ENCODE measurements around the gene JHY.

The JHY gene

DNA sequence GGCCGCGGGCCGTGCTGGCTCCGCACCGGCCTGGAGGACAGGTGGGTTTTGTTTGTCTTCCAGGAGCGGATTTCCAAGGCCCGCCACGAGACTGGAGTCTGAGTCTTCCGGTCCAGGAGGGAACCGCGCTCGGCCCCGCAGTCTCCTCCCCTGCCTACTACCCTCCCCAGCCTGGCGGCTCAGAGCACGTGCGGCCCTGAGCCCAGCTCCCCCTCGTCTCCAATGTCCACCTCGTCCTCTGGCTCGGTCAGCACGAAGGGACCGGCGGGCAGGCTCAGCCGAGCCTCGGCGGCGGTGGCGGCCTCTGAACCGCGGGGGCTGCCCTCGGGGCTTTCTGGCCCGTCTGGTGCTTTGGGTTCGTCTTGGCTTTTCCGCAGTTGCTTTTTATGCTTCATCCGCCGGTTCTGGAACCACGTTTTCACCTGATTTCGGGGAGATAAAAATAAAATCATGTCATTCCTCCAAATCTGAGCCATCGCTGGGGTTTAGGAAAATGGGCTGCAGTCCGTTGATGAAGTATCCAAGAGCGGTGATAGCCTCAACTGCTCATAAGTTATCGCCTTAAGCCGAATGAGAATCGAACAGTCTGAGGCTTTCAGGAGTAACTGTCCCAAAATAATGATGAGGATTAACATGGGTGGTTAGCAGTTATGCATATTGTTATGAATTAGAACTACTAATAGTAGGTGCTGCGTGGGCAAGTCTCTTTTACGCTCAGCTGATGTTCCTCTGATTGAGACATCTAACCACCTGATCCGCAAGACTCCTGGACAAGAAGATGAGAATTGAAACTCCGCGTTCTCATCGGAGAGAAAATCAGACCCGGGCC, 95.1 kb downstream of the JHY start:
- Histone ChIP-seq H3K9me3 (ENCODE audit: control insufficient read depth in 5 of 5, low read length in 5 of 5) (no peaks in the 10 kb centered on the region), H3K4me3 (ENCODE audit: low read depth in 1 of 5, low read length in 5 of 5) (peak overlapping the region in 1 of 5 donors; percentile 42), H3K9ac (ENCODE audit: low read length in 5 of 5) (no peak overlapping the region), H3K4me1 (ENCODE audit: control insufficient read depth in 5 of 5, insufficient read depth in 5 of 5, low read length in 5 of 5) (peaks cover 0 to 25% (median 16%) of the 10 kb centered on the region in 5 donors), H3K27me3 (ENCODE audit: control insufficient read depth in 5 of 5, insufficient read depth in 4 of 5, low read length in 5 of 5) (peaks cover 42 to 80% (median 67%) of the 10 kb centered on the region in 5 donors), H3K36me3 (ENCODE audit: control insufficient read depth in 5 of 5, insufficient read depth in 5 of 5, low read length in 5 of 5) (no peaks in the 10 kb centered on the region), H3K27ac (ENCODE audit: low read depth, low read length) (no peak overlapping the region)

DNA sequence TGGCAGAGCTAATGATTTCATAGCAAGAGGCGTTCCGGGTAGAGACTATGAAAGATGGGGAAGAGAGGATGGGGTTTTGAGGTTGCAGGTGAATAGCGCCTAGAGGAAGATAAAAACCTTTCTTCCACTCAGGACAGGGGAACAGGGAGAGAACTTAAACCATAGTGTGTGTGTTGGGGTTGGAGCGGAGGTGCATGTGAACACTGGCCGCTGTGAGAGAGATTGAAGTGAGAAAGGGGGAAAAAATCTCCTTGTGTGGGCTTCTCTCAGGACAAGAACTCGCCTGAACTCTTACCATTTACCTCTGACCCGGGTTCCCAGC, 95.7 kb downstream of the JHY start:
- H3K4me3 ChIP-seq (ENCODE audit: low read depth in 1 of 5, low read length in 5 of 5) = no peak overlapping the region
- H3K9ac ChIP-seq (ENCODE audit: low read length in 5 of 5) = no peak overlapping the region
- H3K27ac ChIP-seq (ENCODE audit: low read depth, low read length) = no peak overlapping the region
- no peaks in the 10 kb centered on the region for H3K36me3 ChIP-seq (ENCODE audit: control insufficient read depth in 5 of 5, insufficient read depth in 5 of 5, low read length in 5 of 5)
- no peaks in the 10 kb centered on the region for H3K9me3 ChIP-seq (ENCODE audit: control insufficient read depth in 5 of 5, low read length in 5 of 5)
- peaks cover 0 to 25% (median 16%) of the 10 kb centered on the region in 5 donors for H3K4me1 ChIP-seq (ENCODE audit: control insufficient read depth in 5 of 5, insufficient read depth in 5 of 5, low read length in 5 of 5)
- peaks cover 46 to 81% (median 69%) of the 10 kb centered on the region in 5 donors for H3K27me3 ChIP-seq (ENCODE audit: control insufficient read depth in 5 of 5, insufficient read depth in 4 of 5, low read length in 5 of 5)

DNA sequence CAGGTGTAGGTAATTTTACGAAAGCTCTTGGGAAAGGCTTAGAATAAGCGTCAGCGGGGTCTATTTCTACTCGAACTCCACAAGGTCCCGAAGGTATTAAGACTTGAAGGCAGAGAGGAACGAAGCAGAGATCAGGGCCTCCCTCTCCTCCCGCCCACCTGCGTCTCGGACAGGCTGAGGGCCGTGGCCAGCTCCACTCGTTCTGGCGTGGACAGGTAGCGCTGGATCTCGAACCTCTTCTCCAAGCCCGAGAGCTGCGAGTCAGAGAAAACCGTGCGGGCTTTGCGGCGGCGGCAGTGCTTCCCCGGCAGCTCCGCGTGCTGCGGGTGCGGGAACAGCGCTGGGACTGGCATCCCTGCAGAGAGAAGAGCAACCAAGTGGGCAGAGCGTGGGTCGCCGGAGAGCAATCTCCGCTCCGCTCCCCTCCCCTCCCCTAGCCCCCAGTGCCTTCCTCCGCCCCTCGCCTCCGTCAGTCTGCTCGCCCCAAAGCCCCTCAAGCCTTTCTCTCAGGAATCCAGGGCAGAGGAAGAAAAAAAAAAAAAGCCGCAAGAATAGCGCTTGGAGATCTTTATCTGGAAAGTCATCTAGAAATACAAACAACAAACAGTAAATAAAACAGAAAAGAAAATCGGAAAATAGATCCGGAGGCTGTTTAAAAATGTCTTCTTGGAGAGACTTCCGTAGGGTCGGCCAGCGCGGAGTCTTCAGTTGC, 96.7 kb downstream of the JHY start:
- Histone ChIP-seq H3K27ac (ENCODE audit: low read depth, low read length) (no peak overlapping the region), H3K27me3 (ENCODE audit: control insufficient read depth in 5 of 5, insufficient read depth in 4 of 5, low read length in 5 of 5) (peaks cover 50 to 81% (median 76%) of the 10 kb centered on the region in 5 donors)

DNA sequence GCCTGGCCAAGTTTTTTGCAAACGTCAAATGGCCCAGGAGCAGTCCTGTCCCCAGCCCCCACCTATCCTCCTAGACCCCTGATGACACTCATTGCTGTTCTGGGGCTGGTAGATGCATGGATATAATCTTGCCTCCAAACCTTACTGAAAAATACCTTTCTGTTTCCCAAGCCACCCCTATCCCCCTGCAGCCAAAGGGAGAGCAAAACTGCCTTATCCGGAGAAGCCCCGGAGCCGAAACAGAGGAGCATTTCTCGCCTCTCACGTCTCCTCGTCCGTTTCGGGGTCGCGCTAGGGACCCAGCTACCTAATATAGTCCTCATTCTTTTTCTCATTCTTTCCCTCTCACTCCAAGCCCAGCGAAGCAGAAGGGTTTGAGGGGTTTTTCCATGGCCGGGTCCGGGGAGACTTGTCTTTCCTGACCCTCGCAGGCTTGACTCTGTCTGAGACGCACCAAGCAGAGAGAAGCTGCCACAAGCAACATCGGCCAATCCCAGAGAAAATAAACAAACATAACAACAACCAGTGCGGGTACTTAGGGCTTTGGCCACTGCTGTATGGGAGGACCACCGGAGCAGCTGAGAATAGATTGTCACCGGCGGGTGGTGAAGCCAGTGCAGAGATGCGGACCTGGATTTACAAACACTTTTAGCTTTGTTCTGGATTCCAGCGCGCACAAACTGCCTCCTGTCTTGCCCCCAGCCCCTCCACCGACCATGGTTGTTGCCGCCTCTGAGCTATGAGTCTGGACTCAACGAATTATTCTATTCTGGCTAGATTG, 97.4 kb downstream of the JHY start:
- H3K27me3 ChIP-seq (ENCODE audit: control insufficient read depth in 5 of 5, insufficient read depth in 4 of 5, low read length in 5 of 5) = peaks cover 50 to 85% (median 80%) of the 10 kb centered on the region in 5 donors
- no peaks in the 10 kb centered on the region for H3K36me3 ChIP-seq (ENCODE audit: control insufficient read depth in 5 of 5, insufficient read depth in 5 of 5, low read length in 5 of 5)
- peaks cover 0 to 41% (median 30%) of the 10 kb centered on the region in 5 donors for H3K4me1 ChIP-seq (ENCODE audit: control insufficient read depth in 5 of 5, insufficient read depth in 5 of 5, low read length in 5 of 5)

More for the DNA sequence above, 96.7 kb downstream of the JHY start:
- Histone ChIP-seq H3K36me3 (ENCODE audit: control insufficient read depth in 5 of 5, insufficient read depth in 5 of 5, low read length in 5 of 5) (no peaks in the 10 kb centered on the region), H3K4me1 (ENCODE audit: control insufficient read depth in 5 of 5, insufficient read depth in 5 of 5, low read length in 5 of 5) (peaks cover 0 to 34% (median 24%) of the 10 kb centered on the region in 5 donors), H3K9ac (ENCODE audit: low read length in 5 of 5) (no peak overlapping the region), H3K4me3 (ENCODE audit: low read depth in 1 of 5, low read length in 5 of 5) (no peak overlapping the region), H3K9me3 (ENCODE audit: control insufficient read depth in 5 of 5, low read length in 5 of 5) (no peaks in the 10 kb centered on the region)

DNA sequence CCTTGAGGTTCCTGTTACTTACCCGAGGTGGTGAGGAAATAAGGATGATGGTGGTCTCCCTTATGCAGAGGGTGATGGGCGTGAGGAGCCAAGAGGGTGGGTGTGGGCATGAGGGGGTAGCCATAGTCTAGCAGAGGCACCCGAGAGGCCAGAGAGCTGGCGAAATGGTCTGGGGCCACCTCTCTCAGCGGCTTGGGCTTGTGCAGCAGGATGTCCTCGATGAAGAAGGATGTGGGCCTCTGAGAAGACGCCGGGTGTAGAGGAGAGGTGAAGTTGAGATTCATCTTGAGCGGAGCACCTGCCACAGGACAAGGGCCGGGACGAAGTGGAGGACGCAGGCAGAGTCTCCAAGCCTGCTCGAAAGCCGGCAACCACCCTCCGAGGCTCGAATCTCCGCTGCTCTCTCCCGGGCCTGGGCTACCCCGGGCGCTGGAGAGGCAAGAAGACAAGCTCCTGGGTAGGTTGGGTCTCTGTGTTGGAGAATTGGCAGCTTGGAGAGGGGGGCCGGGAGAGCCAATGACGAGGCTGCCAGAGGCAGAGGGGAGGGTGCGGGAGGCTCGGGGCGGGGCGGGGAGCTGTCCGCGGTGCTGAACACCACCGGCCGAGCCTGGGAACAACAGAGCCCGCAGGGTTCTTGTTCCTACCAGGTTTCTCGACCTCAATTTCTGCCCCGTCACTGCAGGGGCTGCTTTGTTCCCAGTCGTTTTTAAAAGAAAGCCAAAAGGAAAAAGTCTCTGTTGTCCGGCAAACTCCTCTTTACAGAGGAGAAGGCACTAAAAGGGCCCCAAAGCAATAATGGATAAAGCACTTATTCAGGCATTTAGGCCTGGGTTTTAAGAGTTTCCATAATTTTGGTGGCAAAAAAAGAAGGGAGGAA, 99.1 kb downstream of the JHY start, which contains the start of gene BSX:
Gene BSX, minus strand, starts transcription at position 447 of the 877 bp plus-strand sequence. Its CDS starts 163 bp downstream, at position 284.
- Histone ChIP-seq H3K27ac (ENCODE audit: low read depth, low read length) (no peak within 1 kb of the TSS), H3K36me3 (ENCODE audit: control insufficient read depth in 5 of 5, insufficient read depth in 5 of 5, low read length in 5 of 5) (no peaks in the 10 kb centered on the region), H3K9ac (ENCODE audit: low read length in 5 of 5) (no peak within 1 kb of the TSS), H3K27me3 (ENCODE audit: control insufficient read depth in 5 of 5, insufficient read depth in 4 of 5, low read length in 5 of 5) (peaks cover 49 to 88% (median 75%) of the 10 kb centered on the region in 5 donors), H3K9me3 (ENCODE audit: control insufficient read depth in 5 of 5, low read length in 5 of 5) (no peaks in the 10 kb centered on the region), H3K4me1 (ENCODE audit: control insufficient read depth in 5 of 5, insufficient read depth in 5 of 5, low read length in 5 of 5) (peaks cover 0 to 38% (median 29%) of the 10 kb centered on the region in 5 donors), H3K4me3 (ENCODE audit: low read depth in 1 of 5, low read length in 5 of 5) (no peak within 1 kb of the TSS)

More for the DNA sequence above, 97.4 kb downstream of the JHY start:
- Histone ChIP-seq H3K4me3 (ENCODE audit: low read depth in 1 of 5, low read length in 5 of 5) (no peak overlapping the region), H3K27ac (ENCODE audit: low read depth, low read length) (no peak overlapping the region), H3K9me3 (ENCODE audit: control insufficient read depth in 5 of 5, low read length in 5 of 5) (no peaks in the 10 kb centered on the region), H3K9ac (ENCODE audit: low read length in 5 of 5) (no peak overlapping the region)

DNA sequence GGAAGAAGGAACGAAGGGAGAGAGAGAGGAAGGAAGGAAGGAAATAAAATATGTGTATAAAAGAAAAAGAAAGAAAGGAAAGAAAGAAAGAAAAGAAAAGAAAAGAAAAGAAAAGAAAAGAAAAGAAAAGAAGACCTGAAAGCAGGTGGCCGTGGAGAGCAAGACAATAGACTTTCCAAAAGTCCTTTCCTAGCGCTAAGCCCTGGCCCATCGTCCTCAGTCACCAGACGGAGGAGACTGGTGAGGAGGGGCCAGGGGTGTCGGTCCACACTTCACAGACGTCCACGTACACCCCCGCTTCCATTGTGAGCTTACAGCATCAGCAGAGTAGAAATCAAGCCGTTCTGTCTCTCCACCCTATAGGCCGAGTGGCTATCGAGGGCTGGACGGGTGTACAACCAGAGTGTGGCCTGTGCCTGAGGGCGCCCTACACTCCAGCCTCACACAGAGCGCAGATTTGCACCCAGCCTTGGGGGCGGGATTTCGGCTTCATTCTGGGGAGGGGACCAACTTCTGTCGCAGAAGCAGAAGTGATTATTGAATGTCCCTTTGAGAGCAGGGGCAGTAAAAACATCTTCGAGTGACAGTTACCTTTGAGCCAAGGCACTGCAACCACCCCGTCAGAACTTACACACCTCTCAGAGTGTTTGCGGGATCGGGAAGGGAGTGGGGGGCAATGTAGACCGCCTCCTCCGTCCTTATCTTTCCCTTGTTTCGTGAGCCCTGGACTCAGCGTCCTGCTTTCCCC, 101.1 kb downstream of the JHY start:
- peaks cover 43 to 68% (median 56%) of the 10 kb centered on the region in 5 donors for H3K27me3 ChIP-seq (ENCODE audit: control insufficient read depth in 5 of 5, insufficient read depth in 4 of 5, low read length in 5 of 5)
- H3K9me3 ChIP-seq (ENCODE audit: control insufficient read depth in 5 of 5, low read length in 5 of 5) = no peaks in the 10 kb centered on the region
- peak overlapping the region in 2 of 5 donors; percentile 25 to 40 for H3K9ac ChIP-seq (ENCODE audit: low read length in 5 of 5)
- H3K27ac ChIP-seq (ENCODE audit: low read depth, low read length) = no peak overlapping the region
- peaks cover 0 to 24% (median 15%) of the 10 kb centered on the region in 5 donors for H3K4me1 ChIP-seq (ENCODE audit: control insufficient read depth in 5 of 5, insufficient read depth in 5 of 5, low read length in 5 of 5)
- peak overlapping the region; percentile 62 to 77 (median 73) for H3K4me3 ChIP-seq (ENCODE audit: low read depth in 1 of 5, low read length in 5 of 5)
- H3K36me3 ChIP-seq (ENCODE audit: control insufficient read depth in 5 of 5, insufficient read depth in 5 of 5, low read length in 5 of 5) = no peaks in the 10 kb centered on the region

DNA sequence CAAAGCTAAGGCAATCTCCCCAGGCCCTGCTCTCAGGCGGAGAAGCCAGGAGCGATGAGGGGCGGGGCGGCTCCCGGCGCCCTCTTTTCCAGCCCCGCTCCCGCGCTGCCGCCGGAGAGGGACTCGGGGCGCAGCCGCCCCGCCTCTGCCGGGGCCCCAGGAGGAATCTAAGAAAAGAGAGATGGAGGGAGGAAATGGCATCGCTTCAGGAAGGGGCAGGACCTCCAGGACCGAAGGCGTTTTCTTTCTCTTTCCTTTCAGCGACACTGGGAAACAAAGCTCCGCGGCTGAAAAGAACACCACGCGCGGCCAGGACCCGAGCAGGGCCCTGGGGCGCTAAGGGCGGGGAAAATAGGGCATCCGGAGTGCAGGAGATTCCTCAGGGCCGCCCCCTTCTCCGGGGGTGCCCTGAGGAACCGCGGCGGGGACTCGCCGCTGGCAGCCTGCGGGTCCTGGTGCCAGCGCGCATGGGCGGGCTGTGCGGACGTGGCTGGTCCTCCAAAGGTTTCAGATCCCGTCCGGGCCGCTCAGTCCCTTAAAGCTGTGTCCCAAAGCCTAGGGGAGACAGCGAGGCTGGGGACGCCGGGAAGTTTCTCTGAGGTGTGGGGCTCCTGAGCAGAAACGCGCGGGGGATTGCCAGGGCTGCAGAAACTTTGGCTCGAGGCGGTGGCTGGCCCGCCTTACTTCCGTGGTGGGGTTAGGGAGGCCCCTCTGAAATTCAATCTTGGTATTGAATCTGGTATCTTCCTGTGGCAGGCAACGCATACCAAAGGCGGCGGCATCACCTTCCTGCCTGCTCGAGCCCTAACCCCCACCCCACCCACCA, 101.8 kb downstream of the JHY start:
- Histone ChIP-seq H3K4me3 (ENCODE audit: low read depth in 1 of 5, low read length in 5 of 5) (peak overlapping the region; percentile 62 to 77 (median 73)), H3K4me1 (ENCODE audit: control insufficient read depth in 5 of 5, insufficient read depth in 5 of 5, low read length in 5 of 5) (peaks cover 0 to 20% (median 15%) of the 10 kb centered on the region in 5 donors), H3K27ac (ENCODE audit: low read depth, low read length) (no peak overlapping the region), H3K27me3 (ENCODE audit: control insufficient read depth in 5 of 5, insufficient read depth in 4 of 5, low read length in 5 of 5) (peaks cover 43 to 63% (median 50%) of the 10 kb centered on the region in 5 donors), H3K9ac (ENCODE audit: low read length in 5 of 5) (peak overlapping the region in 2 of 5 donors; percentile 25 to 40), H3K36me3 (ENCODE audit: control insufficient read depth in 5 of 5, insufficient read depth in 5 of 5, low read length in 5 of 5) (no peaks in the 10 kb centered on the region), H3K9me3 (ENCODE audit: control insufficient read depth in 5 of 5, low read length in 5 of 5) (no peaks in the 10 kb centered on the region)

DNA sequence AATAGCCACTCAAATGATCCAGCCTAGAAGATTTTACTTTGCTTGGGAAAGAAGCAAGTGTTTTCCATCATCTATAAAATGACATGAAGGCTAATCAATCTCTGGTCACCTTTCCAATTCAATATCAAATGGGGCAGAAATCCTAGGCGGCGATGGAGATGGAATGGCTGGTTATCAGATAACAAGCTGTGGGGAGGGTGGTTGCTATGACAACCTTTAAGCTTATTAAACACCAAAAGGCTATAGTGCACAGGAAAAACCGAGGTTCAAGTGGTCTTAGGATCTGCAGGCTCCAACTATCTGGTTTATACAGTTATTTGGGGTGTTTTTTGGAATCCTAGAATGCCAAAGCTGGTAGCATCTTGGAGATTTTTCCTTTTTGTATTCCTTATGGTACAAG, 113.0 kb downstream of the JHY start:
- Histone ChIP-seq H3K9ac (ENCODE audit: low read length in 5 of 5) (no peak overlapping the region), H3K4me1 (ENCODE audit: control insufficient read depth in 5 of 5, insufficient read depth in 5 of 5, low read length in 5 of 5) (no peaks in the 10 kb centered on the region), H3K27me3 (ENCODE audit: control insufficient read depth in 5 of 5, insufficient read depth in 4 of 5, low read length in 5 of 5) (peaks cover 0 to 14% (median 2%) of the 10 kb centered on the region in 5 donors), H3K27ac (ENCODE audit: low read depth, low read length) (no peak overlapping the region), H3K4me3 (ENCODE audit: low read depth in 1 of 5, low read length in 5 of 5) (no peak overlapping the region), H3K36me3 (ENCODE audit: control insufficient read depth in 5 of 5, insufficient read depth in 5 of 5, low read length in 5 of 5) (no peaks in the 10 kb centered on the region), H3K9me3 (ENCODE audit: control insufficient read depth in 5 of 5, low read length in 5 of 5) (no peaks in the 10 kb centered on the region)

All from subcutaneous abdominal adipose tissue (tissue), 5 donors.